Nephron (organoid): Measurements from ENCODE around the gene SEMA4F.
A peak's percentile ranks its signal among the peaks of the same experiment; 100 is the strongest.

Source experiments
- H3K27ac Mint-ChIP-seq, 3 experiments: 2 replicates each; pipeline ENCODE4 v1.8.0; 2020; ENCODE audit warnings: mixed read lengths in 3 of 3, mild to moderate bottlenecking in 2 of 3, moderate library complexity in 1 of 3
- H3K27me3 Mint-ChIP-seq: 2 replicates; pipeline ENCODE4 v1.8.0; 2021; ENCODE audit warnings: low read depth, mild to moderate bottlenecking, moderate library complexity, mixed read lengths
- H3K36me3 Mint-ChIP-seq: 2 replicates; pipeline ENCODE4 v1.8.0; 2020; ENCODE audit warnings: low read depth, mixed read lengths
- H3K4me1 Mint-ChIP-seq: 2 replicates; pipeline ENCODE4 v1.8.0; 2020; ENCODE audit warnings: mixed read lengths
- H3K4me3 Mint-ChIP-seq, 3 experiments: 2 replicates each; pipeline ENCODE4 v1.8.0; 2020; ENCODE audit warnings: mild to moderate bottlenecking in 3 of 3, mixed read lengths in 3 of 3, moderate library complexity in 2 of 3
- H3K9me3 Mint-ChIP-seq: 2 replicates; pipeline ENCODE4 v1.8.0; 2020; ENCODE audit warnings: mixed read lengths
- CTCF ChIP-seq, 3 experiments: fragments of 200-600 bp; sonication (generic); IDR thresholded peaks; one replicate each; pipeline ENCODE4 v1.5.0; 2021; ENCODE audit warnings: antibody characterized with exemption in 3 of 3; ENCODE audit not compliant: unreplicated experiment in 3 of 3

Gene SEMA4F

GRCh38 chr2:74639550-74639949 lies 14.5 kb upstream of the SEMA4F start:
- Mint-ChIP-seq H3K27me3 (peaks cover 8% of the 10 kb centered on the region), H3K4me1 (no peaks in the 10 kb centered on the region), H3K4me3 (no peak overlapping the region), H3K9me3 (no peaks in the 10 kb centered on the region), H3K36me3 (no peaks in the 10 kb centered on the region), H3K27ac (no peak overlapping the region)
- TF ChIP-seq CTCF (IDR thresholded peaks at IDR 0.05; ENCODE audit: unreplicated experiment in 3 of 3): no peak

GRCh38 chr2:74645344-74645743 lies 8.7 kb upstream of the SEMA4F start:
- Mint-ChIP-seq H3K27me3 (peaks cover 29% of the 10 kb centered on the region), H3K4me3 (no peak overlapping the region), H3K9me3 (peaks cover 8% of the 10 kb centered on the region), H3K27ac (no peak overlapping the region), H3K36me3 (no peaks in the 10 kb centered on the region), H3K4me1 (no peaks in the 10 kb centered on the region)
- no peak for TF ChIP-seq CTCF (IDR thresholded peaks at IDR 0.05; ENCODE audit: unreplicated experiment in 3 of 3)

- no peak for TF ChIP-seq CTCF (IDR thresholded peaks at IDR 0.05; ENCODE audit: unreplicated experiment in 3 of 3)
- Mint-ChIP-seq H3K4me3 (no peak overlapping the region), H3K36me3 (no peaks in the 10 kb centered on the region), H3K27me3 (peaks cover 29% of the 10 kb centered on the region), H3K4me1 (no peaks in the 10 kb centered on the region), H3K27ac (no peak overlapping the region), H3K9me3 (peaks cover 8% of the 10 kb centered on the region)
These were observed 7.8 kb upstream of the SEMA4F start for GRCh38 chr2:74646201-74646600.

DNA sequence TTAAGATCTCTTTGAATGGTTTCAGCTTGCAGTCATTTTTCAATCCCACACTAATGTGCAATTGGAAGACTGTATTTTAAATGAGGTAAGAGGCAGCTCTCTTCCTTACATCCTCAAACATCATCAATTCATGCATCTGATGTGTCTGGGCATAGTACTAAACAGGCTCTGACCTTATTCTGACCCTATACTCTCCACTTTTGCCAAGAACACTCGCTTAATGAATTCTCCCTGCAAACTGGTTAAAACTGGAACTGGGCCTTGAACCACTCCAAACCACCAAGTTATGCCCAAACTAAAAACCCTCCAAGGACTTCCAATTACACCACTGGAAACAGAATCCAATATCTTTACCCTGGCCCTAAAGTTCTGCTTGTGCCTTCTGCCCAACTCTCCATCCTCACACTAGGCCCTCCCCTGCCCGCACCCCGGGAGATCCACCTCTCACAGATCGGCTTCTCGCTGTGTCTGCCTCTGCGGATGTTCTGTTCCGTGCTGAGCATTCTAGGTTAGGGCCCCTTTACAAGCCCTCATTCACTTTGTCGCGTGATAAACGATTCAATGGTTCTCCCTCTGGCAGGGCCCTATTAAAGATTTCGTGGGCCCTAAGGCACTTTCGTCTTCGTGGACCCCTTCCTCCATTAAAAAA lies 7.1 kb upstream of the SEMA4F start:
- Mint-ChIP-seq H3K9me3 (peaks cover 8% of the 10 kb centered on the region), H3K4me3 (no peak overlapping the region), H3K27ac (no peak overlapping the region), H3K27me3 (peaks cover 31% of the 10 kb centered on the region), H3K4me1 (no peaks in the 10 kb centered on the region), H3K36me3 (no peaks in the 10 kb centered on the region)
- no peak for TF ChIP-seq CTCF (IDR thresholded peaks at IDR 0.05; ENCODE audit: unreplicated experiment in 3 of 3)

GRCh38 chr2:74648009-74648443 lies 6.0 kb upstream of the SEMA4F start, which contains the start of gene M1AP:
TSS of gene M1AP (minus strand) at chr2:74648330. CDS start at chr2:74640275, 8,055 bp downstream.
- Mint-ChIP-seq H3K4me3 (peak within 1 kb of the TSS; percentile 15 to 57 (median 31)), H3K9me3 (peaks cover 8% of the 10 kb centered on the region), H3K36me3 (no peaks in the 10 kb centered on the region), H3K27ac (no peak within 1 kb of the TSS), H3K4me1 (peaks cover 4% of the 10 kb centered on the region), H3K27me3 (peaks cover 40% of the 10 kb centered on the region)
- TF ChIP-seq CTCF (IDR thresholded peaks at IDR 0.05; ENCODE audit: unreplicated experiment in 3 of 3): peak in 1 of 3 experiments; percentile 11

- Mint-ChIP-seq H3K4me3 (peak overlapping the region; percentile 82 to 87 (median 87)), H3K27ac (no peak overlapping the region), H3K4me1 (peaks cover 9% of the 10 kb centered on the region), H3K36me3 (peaks cover 5% of the 10 kb centered on the region), H3K27me3 (peaks cover 28% of the 10 kb centered on the region), H3K9me3 (no peaks in the 10 kb centered on the region)
- no peak for TF ChIP-seq CTCF (IDR thresholded peaks at IDR 0.05; ENCODE audit: unreplicated experiment in 3 of 3)
These were observed 460 bp upstream of the SEMA4F start for GRCh38 chr2:74653589-74653984.
